T-helper 9 cell (primary cell): ENCODE data around the gene MUTYH.
"Not testable (repeated sequence)": the region's sequence is repeated elsewhere in the genome, so short reads cannot be mapped to it uniquely, and the experiment has no call there.

ENCODE experiments used
- DNase-seq: peaks from one replicate; pipeline ENCODE4 v3.0.0-alpha.2; 2020
- total RNA-seq, 2 donors: gene quantifications; one replicate each; lab custom pipeline; 2026; lab: John Stamatoyannopoulos, UW

MUTYH gene
- 4.2 to 8.7 reads per million in 2 donors for total RNA-seq

GRCh38 chr1:45339789-45340558 lies at the start of gene MUTYH, which contains the start of gene TOE1:
TSS of gene MUTYH (minus strand) at chr1:45340440. CDS start at chr1:45334505, 5,935 bp downstream.
TSS of gene TOE1 (plus strand) at chr1:45340170. CDS start at chr1:45340253, 83 bp downstream.
- peak; percentile 82 for DNase-seq

GRCh38 chr1:45386219-45386618 lies 46.0 kb upstream of the MUTYH start:
- DNase-seq, result no peak

- no peak for DNase-seq
Observed at GRCh38 chr1:45385302-45385701, 45.1 kb upstream of the MUTYH start.

- DNase-seq, result not testable (repeated sequence)
Observed at GRCh38 chr1:45384213-45384612, 44.0 kb upstream of the MUTYH start.

- no peak for DNase-seq
Observed at GRCh38 chr1:45383191-45383590, 43.0 kb upstream of the MUTYH start.

- no peak for DNase-seq
Observed at GRCh38 chr1:45381243-45381642, 41.0 kb upstream of the MUTYH start.

GRCh38 chr1:45380730-45381129 lies 40.5 kb upstream of the MUTYH start:
- DNase-seq, result no peak

GRCh38 chr1:45380125-45380524 lies 39.9 kb upstream of the MUTYH start:
- DNase-seq, result no peak

- DNase-seq, result no peak
Observed at GRCh38 chr1:45379524-45379923, 39.3 kb upstream of the MUTYH start.

- DNase-seq, result no peak
Observed at GRCh38 chr1:45378184-45378583, 37.9 kb upstream of the MUTYH start.

GRCh38 chr1:45375104-45376090 lies 35.2 kb upstream of the MUTYH start:
- DNase-seq, result no peak

- no peak for DNase-seq
Observed at GRCh38 chr1:45373573-45373972, 33.3 kb upstream of the MUTYH start.

GRCh38 chr1:45370575-45370974 lies 30.3 kb upstream of the MUTYH start:
- DNase-seq, result no peak

GRCh38 chr1:45365051-45365450 lies 24.8 kb upstream of the MUTYH start:
- DNase-seq, result no peak

- no peak for DNase-seq
Observed at GRCh38 chr1:45364294-45364693, 24.1 kb upstream of the MUTYH start.

- DNase-seq, result not testable (repeated sequence)
Observed at GRCh38 chr1:45360981-45361380, 20.7 kb upstream of the MUTYH start.

GRCh38 chr1:45359882-45360513 lies 19.8 kb upstream of the MUTYH start:
- DNase-seq, result peak; percentile 25

- DNase-seq, result no peak
Observed at GRCh38 chr1:45356186-45356585, 15.9 kb upstream of the MUTYH start.

- no peak for DNase-seq
Observed at GRCh38 chr1:45355683-45356082, 15.4 kb upstream of the MUTYH start.

GRCh38 chr1:45354838-45355237 lies 14.6 kb upstream of the MUTYH start:
- no peak for DNase-seq

GRCh38 chr1:45353685-45354084 lies 13.4 kb upstream of the MUTYH start:
- DNase-seq, result no peak

- DNase-seq, result no peak
Observed at GRCh38 chr1:45351508-45351907, 11.3 kb upstream of the MUTYH start.
